ENCODE results near the gene CAND1.

The CAND1 gene

GRCh38 chr12:67299926-67300325, 30.8 kb downstream of the CAND1 start:
- Histone ChIP-seq H3K9me3 (replicated peaks; ENCODE audit: insufficient read depth, low read length) (no peaks in the 10 kb centered on the region), H2AFZ (ENCODE audit: low read length) (no peak overlapping the region), H3K27me3 (replicated peaks; ENCODE audit: insufficient read depth, low read length) (no peaks in the 10 kb centered on the region), H3K9ac (ENCODE audit: low read length) (no peak overlapping the region), H3K4me3 (ENCODE audit: low read length) (no peak overlapping the region), H3K4me2 (ENCODE audit: low read depth, low read length) (no peak overlapping the region), H3F3A (ENCODE audit: insufficient read depth, low read length) (no peaks in the 10 kb centered on the region), H3K4me1 (ENCODE audit: low read length) (no peaks in the 10 kb centered on the region), H3K36me3 (replicated peaks; ENCODE audit: insufficient read depth, low read length) (peaks cover 23% of the 10 kb centered on the region; the same call in 1 of the 2 replicates), H3K27ac (ENCODE audit: low read length) (no peak overlapping the region), H3K9me2 (replicated peaks; ENCODE audit: insufficient read depth, low read length) (no peaks in the 10 kb centered on the region), H4K20me1 (ENCODE audit: insufficient read depth, low read length) (no peaks in the 10 kb centered on the region), H3K79me2 (ENCODE audit: low read length) (peaks cover 61% of the 10 kb centered on the region)
- no peak for DNase-seq
- no peak for TF ChIP-seq CTCF (IDR thresholded peaks at IDR 0.05; ENCODE audit: low read length)
- no peak for TF ChIP-seq EZH2 (optimal IDR thresholded peaks at IDR 0.05; ENCODE audit: low read depth, low read length)
- no peak for TF ChIP-seq EZH2phosphoT487 (IDR thresholded peaks at IDR 0.05; ENCODE audit: low read length)

GRCh38 chr12:67302162-67302561, 33.0 kb downstream of the CAND1 start:
- Histone ChIP-seq H3K4me1 (ENCODE audit: low read length) (no peaks in the 10 kb centered on the region), H3F3A (ENCODE audit: insufficient read depth, low read length) (no peaks in the 10 kb centered on the region), H3K4me3 (ENCODE audit: low read length) (no peak overlapping the region), H2AFZ (ENCODE audit: low read length) (no peak overlapping the region), H3K9me3 (replicated peaks; ENCODE audit: insufficient read depth, low read length) (no peaks in the 10 kb centered on the region), H3K9me2 (replicated peaks; ENCODE audit: insufficient read depth, low read length) (no peaks in the 10 kb centered on the region), H3K27me3 (replicated peaks; ENCODE audit: insufficient read depth, low read length) (no peaks in the 10 kb centered on the region), H3K4me2 (ENCODE audit: low read depth, low read length) (no peak overlapping the region), H3K36me3 (replicated peaks; ENCODE audit: insufficient read depth, low read length) (peaks cover 36% of the 10 kb centered on the region; the same call in 1 of the 2 replicates), H4K20me1 (ENCODE audit: insufficient read depth, low read length) (no peaks in the 10 kb centered on the region), H3K9ac (ENCODE audit: low read length) (no peak overlapping the region), H3K27ac (ENCODE audit: low read length) (no peak overlapping the region), H3K79me2 (ENCODE audit: low read length) (peaks cover 43% of the 10 kb centered on the region)
- no peak for DNase-seq
- no peak for TF ChIP-seq EZH2phosphoT487 (IDR thresholded peaks at IDR 0.05; ENCODE audit: low read length)
- TF ChIP-seq CTCF (IDR thresholded peaks at IDR 0.05; ENCODE audit: low read length): no peak
- no peak for TF ChIP-seq EZH2 (optimal IDR thresholded peaks at IDR 0.05; ENCODE audit: low read depth, low read length)

GRCh38 chr12:67305544-67305943, 36.4 kb downstream of the CAND1 start:
- H2AFZ ChIP-seq (ENCODE audit: low read length): no peak overlapping the region
- no peaks in the 10 kb centered on the region for H3K9me3 ChIP-seq (replicated peaks; ENCODE audit: insufficient read depth, low read length)
- H4K20me1 ChIP-seq (ENCODE audit: insufficient read depth, low read length): no peaks in the 10 kb centered on the region
- H3K27me3 ChIP-seq (replicated peaks; ENCODE audit: insufficient read depth, low read length): no peaks in the 10 kb centered on the region
- peaks cover 39% of the 10 kb centered on the region; the same call in 1 of the 2 replicates for H3K36me3 ChIP-seq (replicated peaks; ENCODE audit: insufficient read depth, low read length)
- no peak for DNase-seq
- H3K4me2 ChIP-seq (ENCODE audit: low read depth, low read length): no peak overlapping the region
- TF ChIP-seq CTCF (IDR thresholded peaks at IDR 0.05; ENCODE audit: low read length): no peak
- no peak for TF ChIP-seq EZH2phosphoT487 (IDR thresholded peaks at IDR 0.05; ENCODE audit: low read length)
- TF ChIP-seq EZH2 (optimal IDR thresholded peaks at IDR 0.05; ENCODE audit: low read depth, low read length): no peak
- no peak overlapping the region for H3K4me3 ChIP-seq (ENCODE audit: low read length)
- no peak overlapping the region for H3K27ac ChIP-seq (ENCODE audit: low read length)
- H3K9ac ChIP-seq (ENCODE audit: low read length): no peak overlapping the region
- H3K79me2 ChIP-seq (ENCODE audit: low read length): peaks cover 14% of the 10 kb centered on the region
- no peaks in the 10 kb centered on the region for H3K4me1 ChIP-seq (ENCODE audit: low read length)
- H3F3A ChIP-seq (ENCODE audit: insufficient read depth, low read length): no peaks in the 10 kb centered on the region
- H3K9me2 ChIP-seq (replicated peaks; ENCODE audit: insufficient read depth, low read length): no peaks in the 10 kb centered on the region
